ENCODE measurements around the gene PLEKHA4. TPM values are rescaled to one million over a fixed set of nuclear protein-coding genes. Genes with fewer than 3 reads are reported as not detected.

PLEKHA4 gene
- total and polyA plus RNA-seq, 2 of the 13 experiments (the other 11 are each of a cell fraction or from before 2014, with no cell fraction given) = 4.8 to 6.0 TPM

DNA sequence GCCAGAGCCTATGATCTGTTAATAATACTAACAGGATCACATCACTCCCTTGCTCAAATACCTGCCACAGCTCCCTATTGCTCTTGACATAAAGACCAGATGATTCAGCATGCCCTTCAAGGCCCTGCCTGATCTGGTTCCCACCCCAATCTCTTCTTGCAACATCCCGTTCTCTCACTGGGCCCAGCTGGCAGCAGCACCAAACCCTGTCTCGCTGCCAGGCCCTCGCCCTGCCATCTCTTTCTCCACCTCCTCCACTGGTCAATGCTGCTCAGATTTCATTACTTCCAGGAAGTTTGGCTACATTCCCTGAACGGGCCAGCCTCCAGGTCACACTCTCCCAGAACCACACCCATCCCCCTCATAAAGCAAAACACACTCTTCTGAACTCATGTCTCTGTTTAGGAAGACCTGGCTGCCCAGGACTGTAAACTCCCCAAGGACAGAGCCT lies 49.0 kb downstream of the PLEKHA4 start:
- Histone ChIP-seq H4K20me1 (ENCODE audit: insufficient read depth, low read length) (no peaks in the 10 kb centered on the region), H3K36me3 (replicated peaks in 1 of 2; ENCODE audit: control insufficient read depth in 1 of 2, insufficient read depth in 2 of 2, low read length in 2 of 2) (no peaks in the 10 kb centered on the region), H3K4me2 (ENCODE audit: low read depth, low read length) (no peak overlapping the region), H3K4me1 (ENCODE audit: insufficient read depth, low read length) (peaks cover 48% of the 10 kb centered on the region), H3K9ac (ENCODE audit: insufficient read depth, low read depth, low read length) (no peak overlapping the region), H3K27ac (ENCODE audit: extremely low read length, insufficient read depth, low read length) (no peak overlapping the region), H2AFZ (ENCODE audit: low read length) (no peak overlapping the region), H3K9me3 (ENCODE audit: low read length) (0 out of 2 replicates have a peak, but pooled peaks cover 7% of the 10 kb centered on the region), H3K27me3 (ENCODE audit: control insufficient read depth in 1 of 2, insufficient read depth in 2 of 2, low read length in 2 of 2) (no peaks in the 10 kb centered on the region), H3K79me2 (ENCODE audit: insufficient read depth, low read length) (no peaks in the 10 kb centered on the region), H3K4me3 (replicated peaks in 1 of 3; ENCODE audit: insufficient read depth in 1 of 3, low read depth in 2 of 3, low read length in 3 of 3) (no peak overlapping the region)
- in situ Hi-C loops (cut with HindIII; ENCODE audit: extremely low pct_ligation_motif_present, low pct_unique_long_range_greater_than_20kb) (no loop called here), intact Hi-C loops (cut with micrococcal nuclease; ENCODE audit: unreplicated experiment) (no loop called here)
- 25% methylated on average over 4 of the region's 4 CpGs for WGBS (ENCODE audit: low lambda C conversion rate)
- BruUV-seq (replicated peaks) = no TSS peak
- ATAC-seq (no peak), FAIRE-seq (no peak), DNase-seq (ENCODE audit: low spot score) (no peak)
- ChIA-PET CTCF (ENCODE audit: low intra/inter-chr PET ratio, low total read pairs) (no interaction called here), POLR2A (interaction anchor here (1.5 kb wide), 1 partner anchor 12 kb away, joined by 7 read pairs; no protein-coding TSS in a partner anchor)
- TF ChIP-seq CEBPB (IDR thresholded peaks at IDR 0.05; ENCODE audit: borderline replicate concordance, low read depth, low read length) (peak; percentile 45; the same call in 1 of the 2 replicates), RARA (CRISPR knock-in tag; IDR thresholded peaks at IDR 0.05) (no peak), BATF2 (CRISPR knock-in tag; IDR thresholded peaks at IDR 0.05) (no peak)

- FAIRE-seq = no peak
- WGBS (ENCODE audit: low lambda C conversion rate) = 19% methylated on average over 9 of the region's 9 CpGs
- TF ChIP-seq HNF4A (CRISPR knock-in tag; IDR thresholded peaks at IDR 0.05) (peak; percentile 51), ZBTB40 (IDR thresholded peaks at IDR 0.05) (no peak), ZBTB40 (CRISPR knock-in tag; IDR thresholded peaks at IDR 0.05) (0 out of 2 replicates have a peak, but pooled peaks have one; percentile 33)
- TF ChIP-seq, protein P1, sequence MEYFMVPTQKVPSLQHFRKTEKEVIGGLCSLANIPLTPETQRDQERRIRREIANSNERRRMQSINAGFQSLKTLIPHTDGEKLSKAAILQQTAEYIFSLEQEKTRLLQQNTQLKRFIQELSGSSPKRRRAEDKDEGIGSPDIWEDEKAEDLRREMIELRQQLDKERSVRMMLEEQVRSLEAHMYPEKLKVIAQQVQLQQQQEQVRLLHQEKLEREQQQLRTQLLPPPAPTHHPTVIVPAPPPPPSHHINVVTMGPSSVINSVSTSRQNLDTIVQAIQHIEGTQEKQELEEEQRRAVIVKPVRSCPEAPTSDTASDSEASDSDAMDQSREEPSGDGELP (IDR thresholded peaks at IDR 0.05; ENCODE audit: borderline replicate concordance, low read depth) = peak; percentile 28; the same call in 1 of the 2 replicates
Measured at GRCh38 chr19:48818234-48818820, 50.1 kb downstream of the PLEKHA4 start.

More at GRCh38 chr19:48818234-48818820, 50.1 kb downstream of the PLEKHA4 start:
- POLR2A ChIA-PET = interaction anchor here (1.5 kb wide), 1 partner anchor 11 kb away, joined by 7 read pairs; no protein-coding TSS in a partner anchor
- Histone ChIP-seq H3K79me2 (ENCODE audit: insufficient read depth, low read length) (no peaks in the 10 kb centered on the region), H3K4me1 (ENCODE audit: insufficient read depth, low read length) (peaks cover 53% of the 10 kb centered on the region), H3K9me3 (ENCODE audit: low read length) (0 out of 2 replicates have a peak, but pooled peaks cover 7% of the 10 kb centered on the region), H3K4me2 (ENCODE audit: low read depth, low read length) (peak overlapping the region; percentile 53), H3K4me3 (replicated peaks in 1 of 3; ENCODE audit: insufficient read depth in 1 of 3, low read depth in 2 of 3, low read length in 3 of 3) (no peak overlapping the region; a peak in 1 of 6 replicates), H3K27me3 (ENCODE audit: control insufficient read depth in 1 of 2, insufficient read depth in 2 of 2, low read length in 2 of 2) (no peaks in the 10 kb centered on the region), H3K27ac (ENCODE audit: extremely low read length, insufficient read depth, low read length) (no peak overlapping the region), H3K36me3 (replicated peaks in 1 of 2; ENCODE audit: control insufficient read depth in 1 of 2, insufficient read depth in 2 of 2, low read length in 2 of 2) (no peaks in the 10 kb centered on the region), H3K9ac (ENCODE audit: insufficient read depth, low read depth, low read length) (no peak overlapping the region), H4K20me1 (ENCODE audit: insufficient read depth, low read length) (no peaks in the 10 kb centered on the region), H2AFZ (ENCODE audit: low read length) (no peak overlapping the region)
- ATAC-seq (no peak), DNase-seq (ENCODE audit: low spot score) (no peak)
- CTCF ChIA-PET (ENCODE audit: low intra/inter-chr PET ratio, low total read pairs) = no interaction called here
- intact Hi-C loops (cut with micrococcal nuclease; ENCODE audit: unreplicated experiment) = no loop called here
- BruUV-seq (replicated peaks) = no TSS peak
- in situ Hi-C loops (cut with HindIII; ENCODE audit: extremely low pct_ligation_motif_present, low pct_unique_long_range_greater_than_20kb) = no loop called here
